Peyer's patch (tissue), 4 donors: ENCODE data around the gene TRMT5. TPM values are rescaled to one million over a fixed set of nuclear protein-coding genes. Genes with fewer than 3 reads are reported as not detected.

Experiments used
- DNase-seq, 3 donors: peaks; one replicate each; pipeline ENCODE4 v3.0.0-alpha.2; 2017 to 2019
- H3K27ac ChIP-seq, 4 donors: fragments of 200-600 bp; sonication (generic); one replicate each; pipeline ENCODE4 v1.5.1; 2016 to 2019
- H3K27me3 ChIP-seq, 2 donors: fragments of 200-600 bp; sonication (generic); one replicate each; pipeline ENCODE4 v1.5.1; 2019
- H3K36me3 ChIP-seq, 3 donors: fragments of 200-600 bp; sonication (generic); one replicate each; pipeline ENCODE4 v1.5.1; 2016 to 2019
- H3K4me1 ChIP-seq, 4 donors: fragments of 200-600 bp; sonication (generic); one replicate each; pipeline ENCODE4 v1.5.1; 2016 to 2019
- H3K4me3 ChIP-seq, 4 donors: fragments of 200-600 bp; sonication (generic); 1 replicate in 3 of 4; 2 replicates in 1 of 4; pipeline ENCODE4 v1.5.1; 2016 to 2019; ENCODE audit warnings: mild to moderate bottlenecking in 1 of 4
- H3K9me3 ChIP-seq, 4 donors: fragments of 200-600 bp; sonication (generic); one replicate each; pipeline ENCODE4 v1.5.1; 2016 to 2019; ENCODE audit warnings: mild to moderate bottlenecking in 1 of 4
- POLR2A ChIP-seq, 2 donors: fragments of 450-650 bp; IDR thresholded peaks; one replicate each; pipeline ENCODE4 v1.5.1; 2017; ENCODE audit warnings: antibody characterized with exemption in 2 of 2, mild to moderate bottlenecking in 2 of 2, moderate library complexity in 2 of 2
- total RNA-seq, 4 donors: library from RNA; depleted of rRNA; stranded (reverse); fragments of >200 nt; gene quantifications; one replicate each; pipeline ENCODE4 v1.1.0, GENCODE V29; 2016
- TF ChIP-seq, protein P1 (sequence below), 6 experiments: fragments of 450-650 bp in 4 of 6; fragments of 200-600 bp in 2 of 6; sonication (generic) in 1 of 6; IDR thresholded peaks; one replicate each; pipeline ENCODE4 v1.5.1; 2017 to 2019; ENCODE audit warnings: antibody characterized with exemption in 6 of 6, mild to moderate bottlenecking in 3 of 6, moderate library complexity in 1 of 6

The TRMT5 gene
- total RNA-seq, 4 donors from 2014 or later = 4.0 to 11.0 (median 5.0) TPM

DNA sequence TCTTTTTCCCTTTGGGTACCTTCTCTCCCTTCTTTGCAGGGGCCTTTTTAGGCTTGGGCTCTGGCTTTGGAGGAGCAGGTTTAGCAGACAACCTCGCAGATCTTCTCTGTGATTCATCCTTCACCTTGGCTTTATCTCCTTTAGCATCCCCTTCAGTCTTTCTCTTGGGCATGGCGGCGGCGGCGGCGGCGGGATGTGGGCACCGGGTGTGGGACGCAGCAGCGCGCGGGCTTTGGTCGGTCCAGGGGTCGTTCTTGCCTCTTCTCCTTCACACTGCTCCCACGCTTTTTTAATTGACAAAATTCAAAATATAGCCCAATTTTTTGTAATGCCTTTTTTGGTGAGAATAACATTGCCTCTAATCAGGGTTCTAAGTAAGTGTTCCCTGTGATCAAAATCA lies 8.6 kb downstream of the TRMT5 start:
- H3K9me3 ChIP-seq = no peaks in the 10 kb centered on the region
- no peak overlapping the region for H3K4me3 ChIP-seq
- no peak for DNase-seq
- no peaks in the 10 kb centered on the region for H3K4me1 ChIP-seq
- H3K27ac ChIP-seq = no peak overlapping the region
- no peaks in the 10 kb centered on the region for H3K36me3 ChIP-seq
- TF ChIP-seq POLR2A (IDR thresholded peaks at IDR 0.05) = no peak
- TF ChIP-seq, protein P1, sequence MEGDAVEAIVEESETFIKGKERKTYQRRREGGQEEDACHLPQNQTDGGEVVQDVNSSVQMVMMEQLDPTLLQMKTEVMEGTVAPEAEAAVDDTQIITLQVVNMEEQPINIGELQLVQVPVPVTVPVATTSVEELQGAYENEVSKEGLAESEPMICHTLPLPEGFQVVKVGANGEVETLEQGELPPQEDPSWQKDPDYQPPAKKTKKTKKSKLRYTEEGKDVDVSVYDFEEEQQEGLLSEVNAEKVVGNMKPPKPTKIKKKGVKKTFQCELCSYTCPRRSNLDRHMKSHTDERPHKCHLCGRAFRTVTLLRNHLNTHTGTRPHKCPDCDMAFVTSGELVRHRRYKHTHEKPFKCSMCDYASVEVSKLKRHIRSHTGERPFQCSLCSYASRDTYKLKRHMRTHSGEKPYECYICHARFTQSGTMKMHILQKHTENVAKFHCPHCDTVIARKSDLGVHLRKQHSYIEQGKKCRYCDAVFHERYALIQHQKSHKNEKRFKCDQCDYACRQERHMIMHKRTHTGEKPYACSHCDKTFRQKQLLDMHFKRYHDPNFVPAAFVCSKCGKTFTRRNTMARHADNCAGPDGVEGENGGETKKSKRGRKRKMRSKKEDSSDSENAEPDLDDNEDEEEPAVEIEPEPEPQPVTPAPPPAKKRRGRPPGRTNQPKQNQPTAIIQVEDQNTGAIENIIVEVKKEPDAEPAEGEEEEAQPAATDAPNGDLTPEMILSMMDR (IDR thresholded peaks at IDR 0.05) = no peak
- no peaks in the 10 kb centered on the region for H3K27me3 ChIP-seq

DNA sequence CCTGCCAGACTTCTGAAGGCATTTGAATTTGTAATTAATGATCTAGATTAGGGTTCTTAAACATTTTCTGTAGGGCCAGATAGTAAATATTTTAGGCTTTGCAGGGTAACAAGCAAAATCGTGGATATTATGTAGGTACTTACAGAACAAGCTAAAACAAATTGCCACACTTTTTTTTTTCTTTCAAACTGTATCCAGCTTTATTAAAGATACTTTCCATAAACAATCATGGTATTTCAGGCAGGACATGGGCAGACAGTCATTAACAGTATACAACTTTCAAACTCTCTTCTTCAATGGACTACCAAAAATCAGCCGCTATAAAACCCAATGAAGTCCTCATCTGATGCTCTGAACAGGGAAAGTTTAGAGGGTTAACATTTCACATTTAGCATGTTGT lies 9.6 kb downstream of the TRMT5 start:
- H3K4me1 ChIP-seq = no peaks in the 10 kb centered on the region
- no peaks in the 10 kb centered on the region for H3K9me3 ChIP-seq
- no peak for DNase-seq
- TF ChIP-seq, protein P1 (IDR thresholded peaks at IDR 0.05) = no peak
- TF ChIP-seq POLR2A (IDR thresholded peaks at IDR 0.05) = no peak
- no peaks in the 10 kb centered on the region for H3K36me3 ChIP-seq
- H3K27ac ChIP-seq = no peak overlapping the region
- no peaks in the 10 kb centered on the region for H3K27me3 ChIP-seq
- H3K4me3 ChIP-seq = no peak overlapping the region

- H3K36me3 ChIP-seq = no peaks in the 10 kb centered on the region
Measured at GRCh38 chr14:60970146-60970545, 10.7 kb downstream of the TRMT5 start.

DNA sequence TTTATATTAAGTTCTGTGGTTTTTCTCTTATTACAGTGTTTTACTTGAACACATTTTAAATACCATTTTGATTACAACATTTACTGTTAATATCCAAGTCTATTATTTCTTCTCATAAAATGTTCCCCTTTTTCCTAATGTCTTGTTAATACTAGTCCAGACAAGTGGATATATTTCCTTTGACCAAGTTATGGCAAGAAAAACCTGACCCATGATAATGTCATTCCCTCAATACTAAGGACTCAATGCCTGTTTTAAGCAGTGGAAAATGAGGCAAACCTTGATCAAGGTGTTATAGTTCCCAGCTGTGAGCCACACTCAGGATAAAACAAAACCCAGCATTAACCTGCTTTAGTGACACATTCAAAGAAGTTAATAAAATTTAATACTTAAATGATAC lies 12.2 kb downstream of the TRMT5 start:
- no peaks in the 10 kb centered on the region for H3K27me3 ChIP-seq
- no peaks in the 10 kb centered on the region for H3K4me1 ChIP-seq
- TF ChIP-seq, protein P1 (IDR thresholded peaks at IDR 0.05) = no peak
- no peak for TF ChIP-seq POLR2A (IDR thresholded peaks at IDR 0.05)
- no peak for DNase-seq
- H3K36me3 ChIP-seq = no peaks in the 10 kb centered on the region
- H3K9me3 ChIP-seq = no peaks in the 10 kb centered on the region
- no peak overlapping the region for H3K27ac ChIP-seq
- H3K4me3 ChIP-seq = no peak overlapping the region

More at GRCh38 chr14:60970146-60970545, 10.7 kb downstream of the TRMT5 start:
- no peak for DNase-seq
- Histone ChIP-seq H3K27ac (no peak overlapping the region), H3K27me3 (no peaks in the 10 kb centered on the region), H3K4me3 (no peak overlapping the region), H3K9me3 (no peaks in the 10 kb centered on the region), H3K4me1 (no peaks in the 10 kb centered on the region)
- TF ChIP-seq POLR2A (IDR thresholded peaks at IDR 0.05) = no peak
- TF ChIP-seq, protein P1 (IDR thresholded peaks at IDR 0.05) = no peak

DNA sequence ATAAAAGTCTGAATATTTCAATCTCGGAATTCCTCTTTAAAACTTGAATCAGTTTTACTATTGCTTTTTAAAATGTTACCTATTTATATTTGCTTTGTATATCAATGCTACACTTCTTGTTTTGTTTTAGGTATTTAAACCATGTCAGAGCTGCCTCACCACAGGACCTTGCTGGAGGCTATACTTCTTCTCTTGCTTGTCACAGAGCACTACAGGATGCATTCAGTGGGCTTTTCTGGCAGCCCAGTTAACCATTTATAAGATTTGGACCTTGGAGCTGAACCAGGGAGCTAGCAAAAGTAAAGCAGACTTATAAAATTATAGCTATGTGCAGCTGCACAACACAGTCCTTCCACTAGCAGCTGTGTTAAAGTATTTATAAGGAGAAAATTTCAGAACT lies 12.8 kb downstream of the TRMT5 start:
- no peak for DNase-seq
- no peaks in the 10 kb centered on the region for H3K4me1 ChIP-seq
- no peak overlapping the region for H3K4me3 ChIP-seq
- no peaks in the 10 kb centered on the region for H3K36me3 ChIP-seq
- TF ChIP-seq, protein P1 (IDR thresholded peaks at IDR 0.05) = no peak
- TF ChIP-seq POLR2A (IDR thresholded peaks at IDR 0.05) = no peak
- H3K9me3 ChIP-seq = no peaks in the 10 kb centered on the region
- H3K27me3 ChIP-seq = no peaks in the 10 kb centered on the region
- no peak overlapping the region for H3K27ac ChIP-seq

- H3K4me3 ChIP-seq = no peak overlapping the region
Measured at GRCh38 chr14:60965402-60965801, 15.5 kb downstream of the TRMT5 start.

More at GRCh38 chr14:60965402-60965801, 15.5 kb downstream of the TRMT5 start:
- Histone ChIP-seq H3K27me3 (no peaks in the 10 kb centered on the region), H3K36me3 (no peaks in the 10 kb centered on the region), H3K27ac (no peak overlapping the region), H3K4me1 (no peaks in the 10 kb centered on the region), H3K9me3 (no peaks in the 10 kb centered on the region)
- DNase-seq = no peak
- TF ChIP-seq, protein P1 (IDR thresholded peaks at IDR 0.05) = no peak
- TF ChIP-seq POLR2A (IDR thresholded peaks at IDR 0.05) = no peak
